Type B pancreatic cell (in vitro differentiated cells): ENCODE results near the gene DLX2. TPM values are rescaled to one million over a fixed set of nuclear protein-coding genes. Genes with fewer than 3 reads are reported as not detected.

Experiments used
- DNase-seq: peaks from one replicate; pipeline ENCODE4 v3.0.0; 2021; ENCODE audit warnings: mixed read lengths; ENCODE audit not compliant: unreplicated experiment; ENCODE audit errors: extremely low spot score
- H3K27ac Mint-ChIP-seq: 2 replicates; pipeline ENCODE4 v1.8.0; 2021; ENCODE audit warnings: mild to moderate bottlenecking, mixed read lengths
- H3K27me3 Mint-ChIP-seq: 2 replicates; pipeline ENCODE4 v1.8.0; 2021; ENCODE audit warnings: mixed read lengths
- H3K36me3 Mint-ChIP-seq: 2 replicates; pipeline ENCODE4 v1.8.0; 2021; ENCODE audit warnings: mixed read lengths
- H3K4me1 Mint-ChIP-seq: one replicate; pipeline ENCODE4 v1.8.0; 2021; ENCODE audit warnings: mixed read lengths; ENCODE audit not compliant: unreplicated experiment
- H3K4me3 Mint-ChIP-seq: 2 replicates; pipeline ENCODE4 v1.8.0; 2021; ENCODE audit warnings: mild to moderate bottlenecking, mixed read lengths
- H3K9me3 Mint-ChIP-seq: 2 replicates; pipeline ENCODE4 v1.8.0; 2021; ENCODE audit warnings: mixed read lengths
- CTCF ChIP-seq: fragments of 200-600 bp; sonication (generic); conservative IDR thresholded peaks from 2 replicates; pipeline ENCODE4 v1.5.0; 2021; ENCODE audit warnings: antibody characterized with exemption, mild to moderate bottlenecking
- total RNA-seq: library from RNA; stranded (reverse); gene quantifications from 2 replicates; pipeline ENCODE4 v1.2.1, GENCODE V29; 2021; ENCODE audit warnings: low replicate concordance

DLX2 gene
- total RNA-seq, 1 donor from 2014 or later, result 6.9 TPM

GRCh38 chr2:172109988-172110811, 7.5 kb upstream of the DLX2 start:
- no peak for TF ChIP-seq CTCF
- no peak overlapping the region for H3K4me3 Mint-ChIP-seq
- no peaks in the 10 kb centered on the region for H3K4me1 Mint-ChIP-seq
- no peaks in the 10 kb centered on the region for H3K36me3 Mint-ChIP-seq
- no peak overlapping the region for H3K27ac Mint-ChIP-seq
- H3K27me3 Mint-ChIP-seq, result peaks cover 52% of the 10 kb centered on the region
- no peak for DNase-seq
- no peaks in the 10 kb centered on the region for H3K9me3 Mint-ChIP-seq

- peaks cover 55% of the 10 kb centered on the region for H3K27me3 Mint-ChIP-seq
- TF ChIP-seq CTCF, result no peak
- H3K36me3 Mint-ChIP-seq, result no peaks in the 10 kb centered on the region
- no peak overlapping the region for H3K27ac Mint-ChIP-seq
- H3K9me3 Mint-ChIP-seq, result no peaks in the 10 kb centered on the region
- H3K4me1 Mint-ChIP-seq, result no peaks in the 10 kb centered on the region
- no peak for DNase-seq
- H3K4me3 Mint-ChIP-seq, result no peak overlapping the region
Observed at GRCh38 chr2:172109256-172109987, 6.7 kb upstream of the DLX2 start.

- no peaks in the 10 kb centered on the region for H3K9me3 Mint-ChIP-seq
- H3K4me3 Mint-ChIP-seq, result no peak overlapping the region
- DNase-seq, result no peak
- peaks cover 7% of the 10 kb centered on the region for H3K4me1 Mint-ChIP-seq
- H3K27me3 Mint-ChIP-seq, result peaks cover 64% of the 10 kb centered on the region
- no peaks in the 10 kb centered on the region for H3K36me3 Mint-ChIP-seq
- no peak for TF ChIP-seq CTCF
- no peak overlapping the region for H3K27ac Mint-ChIP-seq
Observed at GRCh38 chr2:172108587-172108930, 5.9 kb upstream of the DLX2 start.

- TF ChIP-seq CTCF, result no peak
- Mint-ChIP-seq H3K27ac (no peak overlapping the region), H3K4me3 (no peak overlapping the region), H3K27me3 (peaks cover 70% of the 10 kb centered on the region), H3K9me3 (no peaks in the 10 kb centered on the region), H3K36me3 (no peaks in the 10 kb centered on the region), H3K4me1 (peaks cover 8% of the 10 kb centered on the region)
- no peak for DNase-seq
Observed at GRCh38 chr2:172107690-172108586, 5.2 kb upstream of the DLX2 start.

- no peaks in the 10 kb centered on the region for H3K9me3 Mint-ChIP-seq
- TF ChIP-seq CTCF, result peak; percentile 70
- peaks cover 8% of the 10 kb centered on the region for H3K4me1 Mint-ChIP-seq
- peaks cover 80% of the 10 kb centered on the region for H3K27me3 Mint-ChIP-seq
- H3K27ac Mint-ChIP-seq, result no peak overlapping the region
- peak overlapping the region; percentile 69 for H3K4me3 Mint-ChIP-seq
- no peaks in the 10 kb centered on the region for H3K36me3 Mint-ChIP-seq
- no peak for DNase-seq
Observed at GRCh38 chr2:172106108-172106961, 3.6 kb upstream of the DLX2 start.
